ENCODE results near the gene LRRC7.

GRCh38 chr1:69993810-69994209 is 426.1 kb downstream of the LRRC7 start:
- TF ChIP-seq, protein P1, sequence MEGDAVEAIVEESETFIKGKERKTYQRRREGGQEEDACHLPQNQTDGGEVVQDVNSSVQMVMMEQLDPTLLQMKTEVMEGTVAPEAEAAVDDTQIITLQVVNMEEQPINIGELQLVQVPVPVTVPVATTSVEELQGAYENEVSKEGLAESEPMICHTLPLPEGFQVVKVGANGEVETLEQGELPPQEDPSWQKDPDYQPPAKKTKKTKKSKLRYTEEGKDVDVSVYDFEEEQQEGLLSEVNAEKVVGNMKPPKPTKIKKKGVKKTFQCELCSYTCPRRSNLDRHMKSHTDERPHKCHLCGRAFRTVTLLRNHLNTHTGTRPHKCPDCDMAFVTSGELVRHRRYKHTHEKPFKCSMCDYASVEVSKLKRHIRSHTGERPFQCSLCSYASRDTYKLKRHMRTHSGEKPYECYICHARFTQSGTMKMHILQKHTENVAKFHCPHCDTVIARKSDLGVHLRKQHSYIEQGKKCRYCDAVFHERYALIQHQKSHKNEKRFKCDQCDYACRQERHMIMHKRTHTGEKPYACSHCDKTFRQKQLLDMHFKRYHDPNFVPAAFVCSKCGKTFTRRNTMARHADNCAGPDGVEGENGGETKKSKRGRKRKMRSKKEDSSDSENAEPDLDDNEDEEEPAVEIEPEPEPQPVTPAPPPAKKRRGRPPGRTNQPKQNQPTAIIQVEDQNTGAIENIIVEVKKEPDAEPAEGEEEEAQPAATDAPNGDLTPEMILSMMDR (IDR thresholded peaks at IDR 0.05; ENCODE audit: control extremely low read depth in 1 of 3, insufficient read depth in 1 of 3, low read depth in 1 of 3, low read length in 3 of 3), result no peak
- TF ChIP-seq ATF3 (IDR thresholded peaks at IDR 0.05; ENCODE audit: insufficient read depth, low read depth, low read length) (no peak), FOSL1 (IDR thresholded peaks at IDR 0.05; ENCODE audit: insufficient read depth, low read depth, low read length) (no peak)
- TF ChIP-seq, protein P2, sequence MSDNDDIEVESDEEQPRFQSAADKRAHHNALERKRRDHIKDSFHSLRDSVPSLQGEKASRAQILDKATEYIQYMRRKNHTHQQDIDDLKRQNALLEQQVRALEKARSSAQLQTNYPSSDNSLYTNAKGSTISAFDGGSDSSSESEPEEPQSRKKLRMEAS (IDR thresholded peaks at IDR 0.05), result no peak
